Measurements from ENCODE around the gene POLR3G. TPM values are rescaled to one million over a fixed set of nuclear protein-coding genes. Genes with fewer than 3 reads are reported as not detected.

POLR3G gene
- total RNA-seq = 5.4 TPM

- intact Hi-C loops (cut with DNase I) = loop anchor here (5.0 kb wide), 1 partner anchor 58 kb away; no protein-coding TSS in a partner anchor
- TF ChIP-seq POLR2A (IDR thresholded peaks at IDR 0.05) = peak in 1 of 2 donors; percentile 68
- peak; percentile 83 to 95 for TF ChIP-seq POLR2AphosphoS5 (IDR thresholded peaks at IDR 0.05; ENCODE audit: insufficient read depth in 1 of 2, low read depth in 1 of 2)
- peak in 2 of 3 experiments; percentile 11 to 49 for TF ChIP-seq CTCF (IDR thresholded peaks at IDR 0.05)
- Histone ChIP-seq H3K36me3 (no peaks in the 10 kb centered on the region), H3K4me3 (peak within 1 kb of the TSS; percentile 72 to 97), H3K27ac (peak within 1 kb of the TSS; percentile 80), H3K4me1 (peaks cover 19% of the 10 kb centered on the region), H3K9me3 (no peaks in the 10 kb centered on the region), H3K27me3 (no peaks in the 10 kb centered on the region)
- DNase-seq (ENCODE audit: extremely low spot score in 2 of 2) = peak in 1 of 2 donors; percentile 92
These were observed at the start of gene POLR3G, which contains the start of gene MBLAC2 for GRCh38 chr5:90474235-90475107. POLR3G (plus strand) TSS chr5:90474864; CDS start chr5:90485568, 10,704 bp downstream. MBLAC2 (minus strand) TSS chr5:90474771; CDS start chr5:90474292, 479 bp downstream.

GRCh38 chr5:90434116-90434714 is 40.4 kb upstream of the POLR3G start:
- no peaks in the 10 kb centered on the region for H3K36me3 ChIP-seq
- no peaks in the 10 kb centered on the region for H3K9me3 ChIP-seq
- TF ChIP-seq CTCF (IDR thresholded peaks at IDR 0.05) = no peak
- TF ChIP-seq POLR2A (IDR thresholded peaks at IDR 0.05) = no peak
- no peak for TF ChIP-seq POLR2AphosphoS5 (IDR thresholded peaks at IDR 0.05; ENCODE audit: insufficient read depth in 1 of 2, low read depth in 1 of 2)
- no peaks in the 10 kb centered on the region for H3K4me1 ChIP-seq
- H3K27me3 ChIP-seq = no peaks in the 10 kb centered on the region
- no peak for DNase-seq (ENCODE audit: extremely low spot score in 2 of 2)
- intact Hi-C loops (cut with DNase I) = no loop called here
- H3K27ac ChIP-seq = no peak overlapping the region
- no peak overlapping the region for H3K4me3 ChIP-seq

GRCh38 chr5:90437663-90438062 is 37.0 kb upstream of the POLR3G start:
- intact Hi-C loops (cut with DNase I) = no loop called here
- peaks cover 4% of the 10 kb centered on the region for H3K4me1 ChIP-seq
- H3K27me3 ChIP-seq = no peaks in the 10 kb centered on the region
- H3K27ac ChIP-seq = no peak overlapping the region
- H3K4me3 ChIP-seq = no peak overlapping the region
- no peaks in the 10 kb centered on the region for H3K36me3 ChIP-seq
- H3K9me3 ChIP-seq = no peaks in the 10 kb centered on the region
- no peak for TF ChIP-seq CTCF (IDR thresholded peaks at IDR 0.05)
- no peak for TF ChIP-seq POLR2A (IDR thresholded peaks at IDR 0.05)
- no peak for TF ChIP-seq POLR2AphosphoS5 (IDR thresholded peaks at IDR 0.05; ENCODE audit: insufficient read depth in 1 of 2, low read depth in 1 of 2)
- no peak for DNase-seq (ENCODE audit: extremely low spot score in 2 of 2)

- Histone ChIP-seq H3K27me3 (no peaks in the 10 kb centered on the region), H3K27ac (no peak overlapping the region), H3K4me1 (peaks cover 4% of the 10 kb centered on the region), H3K9me3 (no peaks in the 10 kb centered on the region), H3K4me3 (no peak overlapping the region), H3K36me3 (no peaks in the 10 kb centered on the region)
- no peak for TF ChIP-seq CTCF (IDR thresholded peaks at IDR 0.05)
- TF ChIP-seq POLR2A (IDR thresholded peaks at IDR 0.05) = no peak
- TF ChIP-seq POLR2AphosphoS5 (IDR thresholded peaks at IDR 0.05; ENCODE audit: insufficient read depth in 1 of 2, low read depth in 1 of 2) = no peak
- intact Hi-C loops (cut with DNase I) = no loop called here
- no peak for DNase-seq (ENCODE audit: extremely low spot score in 2 of 2)
These were observed 36.6 kb upstream of the POLR3G start for GRCh38 chr5:90438100-90438499.

Measured in vagina (tissue), 2 donors.